Ascending aorta (tissue), 2 donors: ENCODE results near the gene TMEM198. TPM values are rescaled to one million over a fixed set of nuclear protein-coding genes. Genes with fewer than 3 reads are reported as not detected.
A peak's percentile ranks its signal among the peaks of the same experiment; 100 is the strongest.

Experiments used
- DNase-seq, 2 donors: peaks; one replicate each; pipeline ENCODE4 v3.0.0-alpha.2; 2019; ENCODE audit warnings: low spot score in 2 of 2
- H3K27ac ChIP-seq, 2 donors: fragments of 200-600 bp; sonication (generic); one replicate each; pipeline ENCODE4 v1.5.1; 2016 to 2017; ENCODE audit warnings: mild to moderate bottlenecking in 1 of 2
- H3K27me3 ChIP-seq: fragments of 200-600 bp; sonication (generic); one replicate; pipeline ENCODE4 v1.5.1; 2017
- H3K36me3 ChIP-seq, 2 donors: fragments of 200-600 bp; sonication (generic); one replicate each; pipeline ENCODE4 v1.5.1; 2016
- H3K4me1 ChIP-seq, 2 donors: fragments of 200-600 bp; sonication (generic); one replicate each; pipeline ENCODE4 v1.5.1; 2016 to 2017; ENCODE audit warnings: mild to moderate bottlenecking in 1 of 2
- H3K4me3 ChIP-seq, 2 donors: fragments of 200-600 bp; sonication (generic); one replicate each; pipeline ENCODE4 v1.5.1; 2016 to 2017; ENCODE audit warnings: mild to moderate bottlenecking in 1 of 2
- H3K9me3 ChIP-seq, 2 donors: fragments of 200-600 bp; sonication (generic); one replicate each; pipeline ENCODE4 v1.5.1; 2016
- intact Hi-C: fragments of 100-400 bp; cut with DNase I; formaldehyde crosslinking; loops from one replicate; pipeline ENCODE4 v1.15.1; 2023
- total RNA-seq: library from RNA; depleted of rRNA; stranded (reverse); fragments of >200 nt; gene quantifications from one replicate; pipeline ENCODE4 v1.1.0, GENCODE V29; 2016
- TF ChIP-seq, protein P1 (sequence below), 3 experiments: fragments of 200-600 bp in 2 of 3; fragments of 450-650 bp in 1 of 3; sonication (generic) in 2 of 3; IDR thresholded peaks; one replicate each; pipeline ENCODE4 v1.5.1; 2016 to 2019; ENCODE audit warnings: antibody characterized with exemption in 3 of 3, mild to moderate bottlenecking in 1 of 3, moderate library complexity in 1 of 3

The TMEM198 gene
- total RNA-seq, 1 donor from 2014 or later: 6.0 TPM

DNA sequence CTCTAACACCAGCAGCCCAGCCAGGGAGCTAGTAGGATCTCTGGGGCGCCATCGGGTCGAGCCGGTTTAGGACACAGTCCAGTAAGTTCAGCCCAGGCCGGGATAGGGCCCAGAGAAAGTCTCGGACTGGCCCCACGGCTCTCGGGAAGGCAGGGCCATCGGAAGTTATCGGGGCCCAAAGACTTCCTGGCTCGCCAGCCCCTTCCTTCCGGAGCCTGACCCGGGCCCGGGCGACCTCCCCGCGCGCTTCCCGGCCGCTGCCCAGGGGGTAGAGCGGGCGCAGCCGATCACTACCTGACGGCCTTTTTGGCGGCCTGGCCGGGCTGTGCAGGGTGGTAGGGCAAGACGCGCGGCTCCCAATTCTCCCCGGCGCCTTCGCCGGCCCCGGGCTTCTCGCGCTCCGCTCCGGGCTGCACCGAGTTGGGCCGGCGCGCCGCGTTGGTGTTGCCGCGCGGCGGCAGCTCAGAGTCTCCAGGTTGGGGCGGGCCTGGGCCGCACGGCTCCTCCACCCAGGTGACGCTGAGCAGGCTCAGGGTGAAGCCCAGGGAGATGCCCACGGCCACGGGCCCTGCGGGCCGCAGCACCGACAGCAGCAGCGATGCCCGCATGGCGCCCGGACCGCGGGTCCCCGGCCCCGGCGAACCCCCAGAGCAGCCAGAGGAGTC is 765 bp upstream of the TMEM198 start:
- H3K4me1 ChIP-seq: peaks cover 8 to 24% of the 10 kb centered on the region in 2 donors
- peak overlapping the region; percentile 87 to 90 for H3K4me3 ChIP-seq
- DNase-seq: no peak
- intact Hi-C loops: loop anchor here (1.0 to 10.0 kb wide), 8 partner anchors 42 to 268 kb away; partner anchors contain the start of genes DNAJB2, GMPPA and STK11IP
- H3K36me3 ChIP-seq: peaks cover 26 to 36% of the 10 kb centered on the region in 2 donors
- H3K9me3 ChIP-seq: no peaks in the 10 kb centered on the region
- H3K27ac ChIP-seq: peak overlapping the region; percentile 92 to 95
- H3K27me3 ChIP-seq: no peaks in the 10 kb centered on the region
- TF ChIP-seq, protein P1, sequence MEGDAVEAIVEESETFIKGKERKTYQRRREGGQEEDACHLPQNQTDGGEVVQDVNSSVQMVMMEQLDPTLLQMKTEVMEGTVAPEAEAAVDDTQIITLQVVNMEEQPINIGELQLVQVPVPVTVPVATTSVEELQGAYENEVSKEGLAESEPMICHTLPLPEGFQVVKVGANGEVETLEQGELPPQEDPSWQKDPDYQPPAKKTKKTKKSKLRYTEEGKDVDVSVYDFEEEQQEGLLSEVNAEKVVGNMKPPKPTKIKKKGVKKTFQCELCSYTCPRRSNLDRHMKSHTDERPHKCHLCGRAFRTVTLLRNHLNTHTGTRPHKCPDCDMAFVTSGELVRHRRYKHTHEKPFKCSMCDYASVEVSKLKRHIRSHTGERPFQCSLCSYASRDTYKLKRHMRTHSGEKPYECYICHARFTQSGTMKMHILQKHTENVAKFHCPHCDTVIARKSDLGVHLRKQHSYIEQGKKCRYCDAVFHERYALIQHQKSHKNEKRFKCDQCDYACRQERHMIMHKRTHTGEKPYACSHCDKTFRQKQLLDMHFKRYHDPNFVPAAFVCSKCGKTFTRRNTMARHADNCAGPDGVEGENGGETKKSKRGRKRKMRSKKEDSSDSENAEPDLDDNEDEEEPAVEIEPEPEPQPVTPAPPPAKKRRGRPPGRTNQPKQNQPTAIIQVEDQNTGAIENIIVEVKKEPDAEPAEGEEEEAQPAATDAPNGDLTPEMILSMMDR (IDR thresholded peaks at IDR 0.05): peak in 2 of 3 experiments; percentile 9 to 21

DNA sequence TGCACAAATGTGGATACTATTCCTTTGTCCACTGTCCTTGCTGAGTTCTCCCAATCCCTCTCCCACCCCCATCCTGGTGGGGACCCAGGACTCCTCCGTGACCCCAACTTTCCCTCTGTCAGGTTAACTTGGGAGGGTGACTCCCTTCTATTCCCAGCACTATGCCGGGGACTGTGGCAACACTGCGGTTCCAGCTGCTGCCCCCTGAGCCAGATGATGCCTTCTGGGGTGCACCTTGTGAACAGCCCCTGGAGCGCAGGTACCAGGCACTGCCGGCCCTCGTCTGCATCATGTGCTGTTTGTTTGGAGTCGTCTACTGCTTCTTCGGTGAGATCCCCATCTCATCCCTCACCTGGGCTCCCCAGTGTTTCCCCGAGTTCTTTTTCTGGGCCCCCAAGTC is 739 bp downstream of the TMEM198 start:
- Histone ChIP-seq H3K9me3 (no peaks in the 10 kb centered on the region), H3K4me3 (peak overlapping the region; percentile 87 to 90), H3K27me3 (no peaks in the 10 kb centered on the region), H3K36me3 (peaks cover 19 to 21% of the 10 kb centered on the region in 2 donors), H3K4me1 (peaks cover 8 to 24% of the 10 kb centered on the region in 2 donors), H3K27ac (peak overlapping the region; percentile 92 to 95)
- no peak for DNase-seq
- intact Hi-C loops: loop anchor here (1.0 to 10.0 kb wide), 2 partner anchors 8 to 270 kb away; partner anchors contain the start of gene DNAJB2
- TF ChIP-seq, protein P1 (IDR thresholded peaks at IDR 0.05): no peak

DNA sequence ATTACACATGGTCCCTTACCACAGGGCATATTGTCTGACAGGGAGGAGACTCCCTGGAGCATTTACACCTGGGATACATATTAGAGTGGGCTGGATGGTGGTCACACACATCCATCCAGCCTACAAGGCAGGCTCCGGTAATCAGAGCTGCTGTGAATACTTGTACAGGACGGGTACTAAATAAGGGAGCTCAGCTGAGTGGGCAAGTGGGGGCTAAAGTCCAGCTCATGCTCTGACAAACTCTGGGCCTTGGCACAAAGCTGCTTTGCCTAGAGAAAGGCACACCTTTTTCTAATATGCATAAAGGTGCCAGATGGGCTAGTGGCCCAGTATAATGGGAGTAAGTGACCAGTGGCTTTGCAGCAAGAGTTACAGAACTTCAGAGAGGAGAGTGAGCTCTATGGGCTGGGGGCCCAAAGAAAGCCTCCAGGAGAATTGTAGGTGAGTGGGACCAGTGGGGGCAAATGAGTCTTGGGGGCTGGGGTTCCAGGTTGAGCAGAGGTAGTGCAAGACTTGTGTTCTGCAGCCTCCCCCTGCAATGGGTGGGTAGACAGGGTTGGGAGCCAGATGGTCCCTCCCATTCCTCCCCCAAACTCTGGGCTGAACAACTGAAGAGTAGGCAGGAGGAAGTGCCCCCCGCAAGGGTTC is 1.6 kb downstream of the TMEM198 start:
- peaks cover 10 to 13% of the 10 kb centered on the region in 2 donors for H3K36me3 ChIP-seq
- no peaks in the 10 kb centered on the region for H3K27me3 ChIP-seq
- TF ChIP-seq, protein P1 (IDR thresholded peaks at IDR 0.05): no peak
- no peak for DNase-seq
- no peak overlapping the region for H3K27ac ChIP-seq
- peaks cover 8 to 24% of the 10 kb centered on the region in 2 donors for H3K4me1 ChIP-seq
- intact Hi-C loops: loop anchor here (10.0 kb wide), 1 partner anchor 271 kb away; the partner anchor contains the start of gene DNAJB2
- H3K4me3 ChIP-seq: no peak overlapping the region
- H3K9me3 ChIP-seq: no peaks in the 10 kb centered on the region

DNA sequence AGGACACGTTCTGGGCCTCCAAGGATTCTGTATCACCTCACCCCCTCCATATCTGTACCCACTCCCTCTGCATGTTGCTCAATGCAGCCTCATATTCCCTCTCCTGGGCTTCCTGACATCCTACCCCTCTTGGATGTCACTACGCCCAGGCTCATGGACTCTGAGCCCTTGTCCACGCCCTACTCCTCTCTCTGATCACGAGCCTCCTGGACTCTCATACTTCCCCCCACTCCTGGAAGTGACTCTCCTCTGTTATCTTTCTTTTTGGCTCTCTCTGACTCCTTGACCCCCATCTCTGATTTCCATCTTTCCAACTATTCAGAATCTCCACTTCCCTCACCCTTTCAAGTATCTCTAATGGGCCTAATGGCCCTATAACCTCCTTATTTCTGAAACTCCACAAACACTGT is 2.1 kb downstream of the TMEM198 start:
- Histone ChIP-seq H3K4me1 (peaks cover 8 to 24% of the 10 kb centered on the region in 2 donors), H3K27ac (no peak overlapping the region), H3K36me3 (peaks cover 6 to 7% of the 10 kb centered on the region in 2 donors), H3K27me3 (no peaks in the 10 kb centered on the region), H3K9me3 (no peaks in the 10 kb centered on the region), H3K4me3 (no peak overlapping the region)
- intact Hi-C loops: loop anchor here (10.0 kb wide), 1 partner anchor 271 kb away; the partner anchor contains the start of gene DNAJB2
- DNase-seq: no peak
- TF ChIP-seq, protein P1 (IDR thresholded peaks at IDR 0.05): no peak

DNA sequence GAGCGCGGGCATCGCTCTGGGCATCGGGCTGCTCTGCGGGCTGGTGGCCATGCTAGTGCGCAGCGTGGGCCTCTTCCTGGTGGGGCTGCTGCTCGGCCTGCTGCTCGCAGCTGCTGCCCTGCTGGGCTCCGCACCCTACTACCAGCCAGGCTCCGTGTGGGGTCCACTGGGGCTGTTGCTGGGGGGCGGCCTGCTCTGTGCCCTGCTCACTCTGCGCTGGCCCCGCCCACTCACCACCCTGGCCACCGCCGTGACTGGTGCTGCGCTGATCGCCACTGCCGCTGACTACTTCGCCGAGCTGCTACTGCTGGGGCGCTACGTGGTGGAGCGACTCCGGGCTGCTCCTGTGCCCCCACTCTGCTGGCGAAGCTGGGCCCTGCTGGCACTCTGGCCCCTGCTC is 3.8 kb downstream of the TMEM198 start:
- Histone ChIP-seq H3K9me3 (no peaks in the 10 kb centered on the region), H3K4me1 (peaks cover 0 to 22% of the 10 kb centered on the region in 2 donors), H3K27ac (no peak overlapping the region), H3K36me3 (no peaks in the 10 kb centered on the region), H3K27me3 (no peaks in the 10 kb centered on the region), H3K4me3 (no peak overlapping the region)
- intact Hi-C loops: loop anchor here (10.0 kb wide), 1 partner anchor 273 kb away; the partner anchor contains the start of gene DNAJB2
- TF ChIP-seq, protein P1 (IDR thresholded peaks at IDR 0.05): no peak
- no peak for DNase-seq
